Left ventricle myocardium inferior (tissue), 1 donor: ENCODE data around the gene SUGCT. TPM values are rescaled to one million over a fixed set of nuclear protein-coding genes. Genes with fewer than 3 reads are reported as not detected.

ENCODE experiments used
- DNase-seq: peaks from one replicate; pipeline ENCODE4 v3.0.0-alpha.2; 2020
- H3K27ac ChIP-seq: fragments of 200-600 bp; replicated peaks from 2 replicates; pipeline ENCODE4 v1.8.0; 2021
- H3K27me3 ChIP-seq: fragments of 200-600 bp; 2 replicates; pipeline ENCODE4 v1.8.0; 2021; ENCODE audit warnings: low read depth
- H3K36me3 ChIP-seq: fragments of 200-600 bp; 2 replicates; pipeline ENCODE4 v1.8.0; 2021
- H3K4me1 ChIP-seq: fragments of 200-600 bp; 2 replicates; pipeline ENCODE4 v1.8.0; 2021
- H3K4me3 ChIP-seq: fragments of 200-600 bp; 2 replicates; pipeline ENCODE4 v1.8.0; 2021; ENCODE audit warnings: mild to moderate bottlenecking, moderate library complexity
- H3K9me3 ChIP-seq: fragments of 200-600 bp; replicated peaks from 2 replicates; pipeline ENCODE4 v1.8.0; 2021
- CTCF ChIP-seq: fragments of 200-600 bp; IDR thresholded peaks from 2 replicates; pipeline ENCODE4 v1.8.0; 2021; ENCODE audit warnings: antibody characterized with exemption, mild to moderate bottlenecking, borderline replicate concordance
- intact Hi-C: fragments of 100-400 bp; cut with micrococcal nuclease; formaldehyde crosslinking; loops from one replicate; pipeline ENCODE4 v1.11.0; 2022
- total RNA-seq: library from RNA; stranded (reverse); fragmentation: NEBNext Ultra II Directional; extraction: Animal tissue kit (Norgen Biotek cat#: 25700); gene quantifications from one replicate; pipeline ENCODE4 v1.2.1, GENCODE V29; 2021
- donor health status: DM: no; HTN: yes; CAD: no; lungs with severe emphysema.

SUGCT gene
- total RNA-seq, 1 donor from 2014 or later, result 5.0 TPM

- Histone ChIP-seq H3K27ac (no peak overlapping the region), H3K4me1 (no peaks in the 10 kb centered on the region), H3K4me3 (no peak overlapping the region), H3K36me3 (no peaks in the 10 kb centered on the region), H3K9me3 (peaks cover 24% of the 10 kb centered on the region), H3K27me3 (no peaks in the 10 kb centered on the region)
- no peak for TF ChIP-seq CTCF
- intact Hi-C loops, result no loop called here
- no peak for DNase-seq
Observed at GRCh38 chr7:40811666-40812065, 676.9 kb downstream of the SUGCT start.

GRCh38 chr7:40815022-40815421 lies 680.2 kb downstream of the SUGCT start:
- intact Hi-C loops, result no loop called here
- Histone ChIP-seq H3K9me3 (peaks cover 24% of the 10 kb centered on the region), H3K27me3 (no peaks in the 10 kb centered on the region), H3K4me3 (no peak overlapping the region), H3K4me1 (no peaks in the 10 kb centered on the region), H3K36me3 (no peaks in the 10 kb centered on the region), H3K27ac (no peak overlapping the region)
- TF ChIP-seq CTCF, result no peak
- DNase-seq, result no peak

- H3K27ac ChIP-seq, result no peak overlapping the region
- no peaks in the 10 kb centered on the region for H3K4me1 ChIP-seq
- H3K9me3 ChIP-seq, result peaks cover 24% of the 10 kb centered on the region
- no peaks in the 10 kb centered on the region for H3K27me3 ChIP-seq
- intact Hi-C loops, result no loop called here
- no peaks in the 10 kb centered on the region for H3K36me3 ChIP-seq
- no peak for DNase-seq
- H3K4me3 ChIP-seq, result no peak overlapping the region
- no peak for TF ChIP-seq CTCF
Observed at GRCh38 chr7:40815512-40815911, 680.7 kb downstream of the SUGCT start.

GRCh38 chr7:40822861-40823260 lies 688.1 kb downstream of the SUGCT start:
- no peak for DNase-seq
- no peaks in the 10 kb centered on the region for H3K36me3 ChIP-seq
- TF ChIP-seq CTCF, result no peak
- H3K27me3 ChIP-seq, result no peaks in the 10 kb centered on the region
- peaks cover 4% of the 10 kb centered on the region for H3K4me1 ChIP-seq
- intact Hi-C loops, result no loop called here
- H3K4me3 ChIP-seq, result no peak overlapping the region
- H3K9me3 ChIP-seq, result no peaks in the 10 kb centered on the region
- H3K27ac ChIP-seq, result no peak overlapping the region

GRCh38 chr7:40824461-40824860 lies 689.7 kb downstream of the SUGCT start:
- H3K27me3 ChIP-seq, result no peaks in the 10 kb centered on the region
- no peak for TF ChIP-seq CTCF
- DNase-seq, result no peak
- no peak overlapping the region for H3K4me3 ChIP-seq
- H3K27ac ChIP-seq, result no peak overlapping the region
- no peaks in the 10 kb centered on the region for H3K36me3 ChIP-seq
- H3K9me3 ChIP-seq, result no peaks in the 10 kb centered on the region
- peaks cover 4% of the 10 kb centered on the region for H3K4me1 ChIP-seq
- intact Hi-C loops, result no loop called here
